ENCODE results near the gene VPS35. TPM values are rescaled to one million over a fixed set of nuclear protein-coding genes. Genes with fewer than 3 reads are reported as not detected.

The VPS35 gene
- total RNA-seq, 2 donors from 2014 or later, result 99.1 to 107 TPM

DNA sequence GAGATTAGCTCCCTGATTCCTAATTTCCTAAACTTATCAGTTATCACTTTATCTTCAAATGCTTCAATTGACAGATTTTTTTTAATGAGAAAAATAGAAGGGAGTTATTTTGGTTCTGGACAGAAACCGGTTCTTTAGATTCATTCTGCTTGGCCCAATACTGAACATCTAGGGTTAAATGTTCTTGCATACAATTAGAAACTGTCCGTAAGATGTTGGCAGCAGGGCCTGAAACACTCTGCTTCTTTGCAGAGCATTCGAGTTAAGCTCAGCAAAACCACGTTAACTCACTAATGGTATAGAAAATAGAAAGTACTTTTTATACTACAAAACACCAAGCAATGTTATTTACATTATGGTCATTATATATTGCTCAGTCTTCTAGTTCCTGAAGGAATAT, 75.0 kb downstream of the VPS35 start:
- no peak for DNase-seq (ENCODE audit: low spot score)
- Histone ChIP-seq H3K36me3 (no peaks in the 10 kb centered on the region), H3K4me3 (no peak overlapping the region), H3K9me3 (no peaks in the 10 kb centered on the region), H3K27me3 (replicated peaks; ENCODE audit: insufficient read depth) (no peaks in the 10 kb centered on the region), H3K4me1 (replicated peaks) (no peaks in the 10 kb centered on the region), H3K27ac (no peak overlapping the region)
- intact Hi-C loops (cut with DNase I), result no loop called here
- WGBS, result 59% methylated on average over 4 of the region's 4 CpGs
- TF ChIP-seq, protein P1, sequence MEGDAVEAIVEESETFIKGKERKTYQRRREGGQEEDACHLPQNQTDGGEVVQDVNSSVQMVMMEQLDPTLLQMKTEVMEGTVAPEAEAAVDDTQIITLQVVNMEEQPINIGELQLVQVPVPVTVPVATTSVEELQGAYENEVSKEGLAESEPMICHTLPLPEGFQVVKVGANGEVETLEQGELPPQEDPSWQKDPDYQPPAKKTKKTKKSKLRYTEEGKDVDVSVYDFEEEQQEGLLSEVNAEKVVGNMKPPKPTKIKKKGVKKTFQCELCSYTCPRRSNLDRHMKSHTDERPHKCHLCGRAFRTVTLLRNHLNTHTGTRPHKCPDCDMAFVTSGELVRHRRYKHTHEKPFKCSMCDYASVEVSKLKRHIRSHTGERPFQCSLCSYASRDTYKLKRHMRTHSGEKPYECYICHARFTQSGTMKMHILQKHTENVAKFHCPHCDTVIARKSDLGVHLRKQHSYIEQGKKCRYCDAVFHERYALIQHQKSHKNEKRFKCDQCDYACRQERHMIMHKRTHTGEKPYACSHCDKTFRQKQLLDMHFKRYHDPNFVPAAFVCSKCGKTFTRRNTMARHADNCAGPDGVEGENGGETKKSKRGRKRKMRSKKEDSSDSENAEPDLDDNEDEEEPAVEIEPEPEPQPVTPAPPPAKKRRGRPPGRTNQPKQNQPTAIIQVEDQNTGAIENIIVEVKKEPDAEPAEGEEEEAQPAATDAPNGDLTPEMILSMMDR (IDR thresholded peaks at IDR 0.05), result no peak
- TF ChIP-seq POLR2A (IDR thresholded peaks at IDR 0.05) (no peak), POLR2AphosphoS5 (IDR thresholded peaks at IDR 0.05) (no peak)

DNA sequence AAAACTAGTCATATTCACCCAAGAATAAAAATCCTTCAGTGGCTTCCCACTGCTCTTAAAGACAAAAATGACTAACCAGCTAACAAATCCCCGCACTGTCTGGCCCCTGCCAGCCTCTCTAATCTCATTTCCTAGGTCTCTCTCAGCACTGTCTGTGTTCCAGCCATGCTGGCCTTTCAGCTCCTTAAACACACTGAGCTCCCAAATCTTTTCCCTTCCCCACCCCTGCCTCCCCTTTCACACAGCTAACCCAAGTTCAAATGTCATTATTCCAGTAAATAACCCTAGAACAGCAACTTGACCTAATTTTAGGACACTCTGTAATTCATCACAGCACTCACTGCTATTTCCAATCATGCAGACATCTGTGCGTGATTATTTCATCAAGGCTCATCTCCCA, 75.6 kb downstream of the VPS35 start:
- DNase-seq (ENCODE audit: low spot score), result no peak
- TF ChIP-seq, protein P1 (IDR thresholded peaks at IDR 0.05), result no peak
- TF ChIP-seq POLR2AphosphoS5 (IDR thresholded peaks at IDR 0.05) (no peak), POLR2A (IDR thresholded peaks at IDR 0.05) (no peak)
- intact Hi-C loops (cut with DNase I), result no loop called here
- H3K9me3 ChIP-seq, result no peaks in the 10 kb centered on the region
- H3K4me3 ChIP-seq, result no peak overlapping the region
- no peak overlapping the region for H3K27ac ChIP-seq
- no peaks in the 10 kb centered on the region for H3K27me3 ChIP-seq (replicated peaks; ENCODE audit: insufficient read depth)
- 83% methylated on average over 2 of the region's 2 CpGs for WGBS
- no peaks in the 10 kb centered on the region for H3K4me1 ChIP-seq (replicated peaks)
- no peaks in the 10 kb centered on the region for H3K36me3 ChIP-seq

DNA sequence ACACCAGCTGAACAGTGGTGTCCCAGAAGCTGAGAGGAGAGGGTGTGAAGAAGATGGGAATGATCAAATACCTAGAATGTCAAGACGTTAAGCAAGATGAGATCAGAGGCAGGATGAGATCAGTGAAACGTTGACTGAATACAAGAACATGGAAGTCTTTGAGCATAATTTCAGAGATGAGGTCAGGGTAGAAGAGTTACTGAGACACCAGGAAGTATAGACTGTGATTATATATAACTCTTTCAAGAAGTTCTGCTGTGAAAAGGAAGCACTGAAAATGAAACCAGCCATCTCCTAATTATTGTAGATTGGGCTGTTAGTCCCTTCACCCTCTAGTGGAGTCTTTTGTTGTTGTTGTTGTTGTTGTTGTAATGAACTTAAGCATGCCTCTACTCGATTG, 76.9 kb downstream of the VPS35 start:
- DNase-seq (ENCODE audit: low spot score), result no peak
- Histone ChIP-seq H3K4me3 (no peak overlapping the region), H3K9me3 (no peaks in the 10 kb centered on the region), H3K27ac (no peak overlapping the region), H3K4me1 (replicated peaks) (no peaks in the 10 kb centered on the region), H3K27me3 (replicated peaks; ENCODE audit: insufficient read depth) (no peaks in the 10 kb centered on the region), H3K36me3 (no peaks in the 10 kb centered on the region)
- no peak for TF ChIP-seq POLR2AphosphoS5 (IDR thresholded peaks at IDR 0.05)
- TF ChIP-seq POLR2A (IDR thresholded peaks at IDR 0.05), result no peak
- TF ChIP-seq, protein P1 (IDR thresholded peaks at IDR 0.05), result no peak
- intact Hi-C loops (cut with DNase I), result no loop called here
- WGBS, result 80% methylated on average over 3 of the region's 3 CpGs

DNA sequence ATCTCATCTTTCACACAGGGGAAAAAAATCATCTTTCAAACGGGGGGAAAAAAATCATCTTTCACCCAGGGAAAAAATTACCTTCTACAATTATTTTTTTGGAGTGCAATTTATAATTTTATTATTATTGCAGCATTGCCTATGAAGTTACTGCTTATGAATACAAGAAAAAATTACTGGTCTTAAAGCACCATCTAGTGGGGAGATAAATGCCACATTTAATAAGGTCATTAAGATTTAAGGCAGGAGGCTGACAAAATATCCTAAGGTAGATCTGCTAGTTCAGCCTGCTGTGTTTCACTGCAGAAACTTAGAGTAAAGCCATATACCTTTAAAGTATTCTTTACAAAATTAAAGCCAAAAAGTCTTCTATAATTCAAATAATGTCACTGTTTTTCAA, 81.4 kb downstream of the VPS35 start:
- Histone ChIP-seq H3K27me3 (replicated peaks; ENCODE audit: insufficient read depth) (no peaks in the 10 kb centered on the region), H3K9me3 (no peaks in the 10 kb centered on the region), H3K36me3 (no peaks in the 10 kb centered on the region), H3K4me3 (no peak overlapping the region), H3K4me1 (replicated peaks) (no peaks in the 10 kb centered on the region), H3K27ac (no peak overlapping the region)
- DNase-seq (ENCODE audit: low spot score), result no peak
- 46% methylated on average over 1 of the region's 1 CpG for WGBS
- TF ChIP-seq POLR2AphosphoS5 (IDR thresholded peaks at IDR 0.05), result no peak
- no peak for TF ChIP-seq POLR2A (IDR thresholded peaks at IDR 0.05)
- TF ChIP-seq, protein P1 (IDR thresholded peaks at IDR 0.05), result peak in 3 of 4 experiments; percentile 34 to 49 (median 46)
- intact Hi-C loops (cut with DNase I), result loop anchor here (5.0 kb wide), 1 partner anchor 50 kb away; no protein-coding TSS in a partner anchor

DNA sequence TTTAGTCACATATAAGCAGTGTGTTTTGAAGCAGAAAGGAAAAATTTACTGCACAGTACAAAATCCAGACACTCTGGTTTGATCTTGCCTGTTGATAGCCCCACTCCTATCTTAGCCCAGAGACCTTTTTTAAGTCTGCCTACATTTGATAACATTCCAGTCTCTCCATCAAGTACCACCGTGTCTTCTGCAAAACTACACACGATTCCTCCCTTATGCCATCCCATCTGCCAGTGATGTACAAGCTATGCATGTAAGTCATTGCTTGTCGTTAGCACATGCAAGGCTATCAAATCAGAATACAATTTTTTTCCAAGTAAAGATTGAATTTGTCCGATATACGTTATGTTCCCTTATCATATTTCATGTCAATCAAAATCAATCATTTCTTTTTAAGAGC, 82.7 kb downstream of the VPS35 start:
- Histone ChIP-seq H3K4me1 (replicated peaks) (no peaks in the 10 kb centered on the region), H3K4me3 (no peak overlapping the region), H3K27me3 (replicated peaks; ENCODE audit: insufficient read depth) (no peaks in the 10 kb centered on the region), H3K27ac (no peak overlapping the region), H3K36me3 (no peaks in the 10 kb centered on the region), H3K9me3 (no peaks in the 10 kb centered on the region)
- DNase-seq (ENCODE audit: low spot score), result no peak
- WGBS, result 90% methylated on average over 5 of the region's 5 CpGs
- TF ChIP-seq, protein P1 (IDR thresholded peaks at IDR 0.05), result no peak
- no peak for TF ChIP-seq POLR2A (IDR thresholded peaks at IDR 0.05)
- no peak for TF ChIP-seq POLR2AphosphoS5 (IDR thresholded peaks at IDR 0.05)
- intact Hi-C loops (cut with DNase I), result loop anchor here (5.0 kb wide), 1 partner anchor 49 kb away; no protein-coding TSS in a partner anchor
